Astrocyte (in vitro differentiated cells and primary cell): ENCODE data around the gene CACNA1A. TPM values are rescaled to one million over a fixed set of nuclear protein-coding genes. Genes with fewer than 3 reads are reported as not detected.
A peak's percentile ranks its signal among the peaks of the same experiment; 100 is the strongest.

Experiments used
- DNase-seq: peaks from one replicate; pipeline ENCODE4 v3.0.0-alpha.2; 2010; ENCODE audit warnings: low read depth
- FAIRE-seq: peaks from 2 replicates; lab custom pipeline; 2011; peaks lifted over from hg19 to GRCh38; lab: Jason Lieb, UNC
- H2AFZ ChIP-seq: 2 replicates; pipeline ENCODE4 v1.6.0; 2012; ENCODE audit warnings: low read depth, low read length, inconsistent platforms
- H3K27ac ChIP-seq: 2 replicates; pipeline ENCODE4 v1.5.1; 2011; ENCODE audit warnings: low read depth, low read length, inconsistent platforms
- H3K27me3 ChIP-seq: 2 replicates; pipeline ENCODE4 v1.6.0; 2011; ENCODE audit warnings: low read length, inconsistent platforms; ENCODE audit not compliant: insufficient read depth
- H3K36me3 ChIP-seq: 2 replicates; pipeline ENCODE4 v1.5.1; 2011; ENCODE audit warnings: low read length, inconsistent platforms; ENCODE audit not compliant: insufficient read depth
- H3K4me1 ChIP-seq: 2 replicates; pipeline ENCODE4 v1.5.1; 2011; ENCODE audit warnings: low read length, inconsistent platforms; ENCODE audit not compliant: insufficient read depth
- H3K4me2 ChIP-seq: 2 replicates; pipeline ENCODE4 v1.6.0; 2012; ENCODE audit warnings: low read length, inconsistent platforms
- H3K4me3 ChIP-seq: 2 replicates; pipeline ENCODE4 v1.5.1; 2011; ENCODE audit warnings: low read depth, mild to moderate bottlenecking, low read length, inconsistent platforms; ENCODE audit not compliant: insufficient read depth
- H3K79me2 ChIP-seq: 2 replicates; pipeline ENCODE4 v1.6.0; 2012; ENCODE audit warnings: mild to moderate bottlenecking, low read length, inconsistent platforms; ENCODE audit not compliant: insufficient read depth
- H3K9ac ChIP-seq: 2 replicates; pipeline ENCODE4 v1.6.0; 2012; ENCODE audit warnings: mild to moderate bottlenecking, low read length, inconsistent platforms
- H3K9me3 ChIP-seq: 2 replicates; pipeline ENCODE4 v1.5.1; 2012; ENCODE audit warnings: low read depth, mild to moderate bottlenecking, low read length, inconsistent platforms; ENCODE audit not compliant: insufficient read depth
- H4K20me1 ChIP-seq: 2 replicates; pipeline ENCODE4 v1.6.0; 2012; ENCODE audit warnings: low read length, inconsistent platforms; ENCODE audit not compliant: insufficient read depth
- H3K27ac Mint-ChIP-seq: one replicate; pipeline ENCODE4 v1.8.0; 2021; ENCODE audit warnings: mild to moderate bottlenecking, mixed read lengths; ENCODE audit not compliant: unreplicated experiment
- H3K27me3 Mint-ChIP-seq: one replicate; pipeline ENCODE4 v1.8.0; 2021; ENCODE audit warnings: low read depth, mixed read lengths; ENCODE audit not compliant: unreplicated experiment
- H3K36me3 Mint-ChIP-seq: one replicate; pipeline ENCODE4 v1.8.0; 2021; ENCODE audit warnings: low read depth, mixed read lengths; ENCODE audit not compliant: unreplicated experiment
- H3K4me1 Mint-ChIP-seq: one replicate; pipeline ENCODE4 v1.8.0; 2021; ENCODE audit warnings: low read depth, mixed read lengths; ENCODE audit not compliant: unreplicated experiment
- H3K4me3 Mint-ChIP-seq: one replicate; pipeline ENCODE4 v1.8.0; 2021; ENCODE audit warnings: mild to moderate bottlenecking, moderate library complexity, mixed read lengths; ENCODE audit not compliant: unreplicated experiment
- H3K9me3 Mint-ChIP-seq: one replicate; pipeline ENCODE4 v1.8.0; 2021; ENCODE audit warnings: mild to moderate bottlenecking, mixed read lengths; ENCODE audit not compliant: unreplicated experiment
- EZH2 ChIP-seq: IDR thresholded peaks from 2 replicates; pipeline ENCODE4 v1.6.1; 2012; ENCODE audit warnings: mild to moderate bottlenecking, low read length, inconsistent platforms; ENCODE audit not compliant: insufficient read depth
- total RNA-seq: library from RNA; stranded (reverse); gene quantifications from 2 replicates; pipeline ENCODE4 v1.2.1, GENCODE V29; 2021
- TF ChIP-seq, protein P1 (sequence below): IDR thresholded peaks from 2 replicates; pipeline ENCODE4 v1.5.1; 2011; ENCODE audit warnings: low read depth, mild to moderate bottlenecking, inconsistent platforms, low read length, moderate library complexity; ENCODE audit not compliant: insufficient read depth

CACNA1A gene
- total RNA-seq, 1 donor from 2014 or later = 9.4 TPM

DNA sequence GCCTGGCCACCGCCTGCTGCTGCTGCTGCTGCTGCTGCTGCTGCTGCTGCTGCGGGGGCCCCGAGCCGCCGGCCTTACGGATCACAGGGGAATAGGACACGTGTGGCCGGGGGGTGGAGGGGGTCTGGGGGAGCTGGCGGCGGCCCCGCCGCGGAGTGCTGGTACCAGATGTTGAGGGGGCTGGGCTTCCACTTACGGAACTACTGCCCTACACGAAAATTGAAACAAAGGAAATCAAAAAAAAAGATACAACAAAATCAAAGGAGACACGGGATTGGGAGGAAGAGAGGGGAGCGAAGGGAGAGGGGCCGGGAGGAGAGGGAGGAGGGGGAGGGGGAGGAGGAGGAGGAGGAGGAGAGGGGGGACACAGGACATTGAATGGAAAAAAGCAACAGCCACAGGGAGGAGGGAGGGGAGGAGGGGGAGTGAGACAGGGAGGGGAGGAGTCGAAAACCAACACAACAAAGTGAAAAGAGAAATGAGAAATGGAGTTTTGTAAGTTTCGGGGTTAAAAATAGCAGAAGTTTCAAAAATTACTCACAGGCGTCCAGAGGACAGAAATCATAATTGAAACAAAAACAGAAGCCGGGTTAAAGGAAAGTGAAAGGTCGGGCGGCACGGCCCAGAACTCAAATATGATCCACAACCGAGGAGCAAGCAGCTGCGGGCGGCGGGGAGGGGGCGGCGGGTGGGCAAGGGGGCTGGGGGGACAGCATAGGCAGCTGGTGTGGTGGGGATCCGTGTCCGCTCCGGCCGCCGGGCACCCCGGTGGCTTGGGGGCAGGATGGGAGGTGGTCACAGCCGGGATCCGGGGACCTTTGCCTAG is 298.2 kb downstream of the CACNA1A start:
- Histone ChIP-seq H3K4me3 (no peak overlapping the region), H3K27ac (no peak overlapping the region), H3K4me2 (peak overlapping the region; percentile 77), H4K20me1 (no peaks in the 10 kb centered on the region), H3K9me3 (no peaks in the 10 kb centered on the region), H3K4me1 (no peaks in the 10 kb centered on the region), H2AFZ (peak overlapping the region; percentile 18), H3K36me3 (no peaks in the 10 kb centered on the region), H3K79me2 (no peaks in the 10 kb centered on the region), H3K9ac (peak overlapping the region; percentile 71), H3K27me3 (no peaks in the 10 kb centered on the region)
- Mint-ChIP-seq H3K9me3 (no peaks in the 10 kb centered on the region), H3K27ac (no peak overlapping the region), H3K4me3 (no peak overlapping the region), H3K36me3 (no peaks in the 10 kb centered on the region), H3K27me3 (peaks cover 6% of the 10 kb centered on the region), H3K4me1 (no peaks in the 10 kb centered on the region)
- DNase-seq = peak; percentile 45
- no peak for FAIRE-seq
- TF ChIP-seq, protein P1, sequence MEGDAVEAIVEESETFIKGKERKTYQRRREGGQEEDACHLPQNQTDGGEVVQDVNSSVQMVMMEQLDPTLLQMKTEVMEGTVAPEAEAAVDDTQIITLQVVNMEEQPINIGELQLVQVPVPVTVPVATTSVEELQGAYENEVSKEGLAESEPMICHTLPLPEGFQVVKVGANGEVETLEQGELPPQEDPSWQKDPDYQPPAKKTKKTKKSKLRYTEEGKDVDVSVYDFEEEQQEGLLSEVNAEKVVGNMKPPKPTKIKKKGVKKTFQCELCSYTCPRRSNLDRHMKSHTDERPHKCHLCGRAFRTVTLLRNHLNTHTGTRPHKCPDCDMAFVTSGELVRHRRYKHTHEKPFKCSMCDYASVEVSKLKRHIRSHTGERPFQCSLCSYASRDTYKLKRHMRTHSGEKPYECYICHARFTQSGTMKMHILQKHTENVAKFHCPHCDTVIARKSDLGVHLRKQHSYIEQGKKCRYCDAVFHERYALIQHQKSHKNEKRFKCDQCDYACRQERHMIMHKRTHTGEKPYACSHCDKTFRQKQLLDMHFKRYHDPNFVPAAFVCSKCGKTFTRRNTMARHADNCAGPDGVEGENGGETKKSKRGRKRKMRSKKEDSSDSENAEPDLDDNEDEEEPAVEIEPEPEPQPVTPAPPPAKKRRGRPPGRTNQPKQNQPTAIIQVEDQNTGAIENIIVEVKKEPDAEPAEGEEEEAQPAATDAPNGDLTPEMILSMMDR = no peak
- TF ChIP-seq EZH2 = no peak

DNA sequence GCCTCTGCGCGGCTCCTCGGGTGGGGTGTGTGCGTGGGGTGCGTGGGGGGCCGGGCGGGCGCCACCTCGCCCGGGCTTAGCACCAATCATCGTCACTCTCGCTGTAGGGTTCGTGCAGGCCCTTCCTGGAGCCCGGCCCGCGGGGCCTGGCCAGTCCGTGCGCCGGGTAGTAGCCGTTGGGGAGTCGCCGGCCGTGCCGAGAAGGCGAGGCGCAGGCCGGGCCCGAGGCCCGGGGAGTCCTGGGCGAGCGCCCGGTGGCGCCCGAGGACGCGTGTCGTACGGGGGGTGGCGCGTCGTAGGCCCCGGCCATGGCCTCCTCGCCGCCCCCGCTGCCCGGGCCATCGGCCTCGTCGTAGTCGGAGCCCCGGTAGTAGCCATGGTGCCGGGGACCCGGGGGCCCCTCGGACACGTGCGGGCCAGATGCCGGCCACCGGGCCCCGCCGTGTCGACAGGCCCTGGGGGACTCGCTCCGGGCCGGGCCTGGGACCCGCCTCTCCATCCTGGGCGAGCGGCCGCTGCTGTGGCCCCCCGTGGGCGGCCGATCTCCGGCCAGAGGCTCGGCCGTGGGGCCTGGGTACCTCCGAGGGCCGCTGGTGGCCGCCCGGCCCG is 298.9 kb downstream of the CACNA1A start:
- Histone ChIP-seq H3K36me3 (no peaks in the 10 kb centered on the region), H3K9me3 (no peaks in the 10 kb centered on the region), H3K4me1 (no peaks in the 10 kb centered on the region), H3K9ac (peak overlapping the region; percentile 71), H4K20me1 (no peaks in the 10 kb centered on the region), H3K27ac (no peak overlapping the region), H3K79me2 (no peaks in the 10 kb centered on the region), H2AFZ (no peak overlapping the region), H3K27me3 (no peaks in the 10 kb centered on the region), H3K4me3 (no peak overlapping the region), H3K4me2 (peak overlapping the region; percentile 77)
- no peaks in the 10 kb centered on the region for H3K36me3 Mint-ChIP-seq
- H3K4me1 Mint-ChIP-seq = no peaks in the 10 kb centered on the region
- peaks cover 6% of the 10 kb centered on the region for H3K27me3 Mint-ChIP-seq
- FAIRE-seq (no peak), DNase-seq (no peak)
- no peak overlapping the region for H3K4me3 Mint-ChIP-seq
- TF ChIP-seq, protein P1 = no peak
- TF ChIP-seq EZH2 = no peak
- H3K27ac Mint-ChIP-seq = no peak overlapping the region
- no peaks in the 10 kb centered on the region for H3K9me3 Mint-ChIP-seq
